GM21786 (cell line): Measurements from ENCODE around the gene IGFBP6.
"Not testable (repeated sequence)": the region's sequence is repeated elsewhere in the genome, so short reads cannot be mapped to it uniquely, and the experiment has no call there.

Experiments used
- ATAC-seq: cut with Tn5 transposase; IDR thresholded peaks from one replicate; pipeline ENCODE4 v1.9.1; 2021; ENCODE audit not compliant: unreplicated experiment

Gene IGFBP6

GRCh38 chr12:53070877-53071492, 26.5 kb upstream of the IGFBP6 start:
- no peak for ATAC-seq

DNA sequence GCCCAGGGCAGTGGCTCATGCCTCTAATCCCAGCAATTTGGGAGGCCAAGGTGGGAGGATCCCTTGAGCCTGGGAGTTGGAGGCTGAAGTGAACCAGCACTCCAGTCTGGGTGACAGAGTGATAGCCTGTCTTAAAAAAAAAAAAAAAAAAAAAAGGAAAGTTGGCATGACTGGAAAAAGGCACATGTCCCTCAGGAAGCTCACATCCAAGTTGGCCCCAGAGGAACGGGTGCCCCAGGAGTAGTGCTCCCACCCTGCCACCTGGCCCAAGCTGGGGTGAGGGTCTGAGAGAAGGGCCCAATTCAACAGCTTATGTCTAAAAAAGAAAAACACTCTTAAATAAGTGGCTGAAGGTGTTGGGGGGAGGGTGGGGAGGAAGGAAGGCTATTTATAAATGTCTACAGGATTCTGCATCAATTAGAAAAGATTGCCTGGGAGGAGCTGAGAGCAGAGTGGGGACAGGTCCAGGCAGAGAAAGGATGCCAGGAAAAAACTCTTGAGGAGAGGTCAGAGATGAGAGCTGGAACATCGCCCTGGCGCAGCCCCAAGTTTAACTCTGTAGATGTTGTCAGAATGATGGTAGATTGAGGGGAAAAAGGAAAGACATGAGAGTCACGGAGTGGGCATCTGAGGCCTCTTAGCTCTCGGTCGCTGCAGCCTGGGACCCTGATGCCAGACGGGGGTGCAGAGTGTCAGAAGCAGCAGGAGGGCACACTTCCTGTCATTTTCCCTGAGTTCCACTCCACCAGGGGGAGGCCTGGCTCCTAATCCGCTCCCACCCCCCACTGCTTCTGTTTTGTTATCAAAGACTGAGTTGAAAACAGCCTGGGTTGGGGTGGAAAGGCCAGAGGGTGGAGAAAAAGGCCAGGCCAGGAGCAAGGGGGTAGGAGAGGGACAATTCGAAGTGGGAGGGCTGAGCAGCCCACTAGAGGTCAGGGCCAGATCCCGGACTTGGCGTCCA, 25.6 kb upstream of the IGFBP6 start:
- no peak for ATAC-seq

DNA sequence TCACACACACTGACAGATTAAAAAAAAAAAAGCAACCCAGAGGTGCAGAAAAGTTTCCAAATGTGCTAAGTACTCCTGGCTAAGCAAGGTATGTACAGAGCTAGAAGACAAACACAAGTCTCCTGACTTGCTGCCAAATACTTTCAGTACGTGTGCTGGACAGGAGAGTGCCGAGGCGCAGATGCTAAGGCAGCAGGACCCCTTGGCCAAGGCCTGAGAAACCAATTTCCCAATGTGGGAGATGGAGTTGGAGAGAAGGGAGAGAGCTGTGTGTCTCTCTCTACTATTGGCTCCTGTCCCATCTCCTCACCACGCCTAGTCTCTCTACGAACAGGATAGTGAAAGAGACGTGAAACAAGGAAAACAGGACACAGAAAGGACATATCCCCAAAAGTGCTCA, 23.6 kb upstream of the IGFBP6 start:
- ATAC-seq = no peak

GRCh38 chr12:53074283-53074998, 23.0 kb upstream of the IGFBP6 start:
- ATAC-seq = no peak

GRCh38 chr12:53074999-53075370, 22.5 kb upstream of the IGFBP6 start:
- ATAC-seq = no peak

DNA sequence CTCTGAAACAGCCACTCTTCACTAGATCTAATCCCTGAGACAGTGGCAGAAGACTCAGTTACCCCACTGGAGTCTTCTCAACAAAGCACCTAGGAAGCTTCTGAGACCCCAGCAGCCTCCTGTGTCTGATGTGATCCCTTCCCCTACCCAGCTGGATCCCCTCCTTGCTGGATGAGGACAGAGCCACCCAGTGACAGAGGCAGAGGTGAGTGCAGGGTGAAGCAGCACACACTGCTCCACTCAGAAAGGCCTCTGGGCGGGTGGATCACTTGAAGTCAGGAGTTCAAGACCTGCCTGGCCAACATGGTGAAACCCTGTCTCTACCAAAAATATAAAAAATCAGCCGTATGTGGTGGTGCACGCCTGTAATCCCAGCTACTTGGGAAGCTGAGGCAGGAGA, 21.0 kb upstream of the IGFBP6 start:
- ATAC-seq = no peak

DNA sequence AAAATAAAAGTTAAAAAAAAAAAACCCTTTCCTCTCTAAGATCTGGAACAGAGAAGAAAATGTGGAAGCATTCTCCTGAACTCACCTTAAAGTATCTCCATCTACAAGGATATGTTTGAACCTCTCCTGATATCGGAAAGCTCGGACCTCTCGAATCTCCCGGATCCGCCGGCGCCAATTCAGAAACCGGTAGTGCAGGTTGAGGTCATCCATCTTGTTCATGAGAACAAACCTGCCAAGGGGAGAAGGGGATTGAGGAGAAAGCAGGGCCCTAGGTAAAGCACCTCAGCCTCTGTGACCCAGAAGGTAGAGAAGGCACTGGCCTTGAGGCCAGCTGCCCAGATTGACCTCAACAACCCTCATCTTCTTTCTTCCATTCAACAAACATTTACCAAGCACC, 20.4 kb upstream of the IGFBP6 start:
- ATAC-seq = no peak

GRCh38 chr12:53078425-53079225, 18.8 kb upstream of the IGFBP6 start:
- peak; percentile 16 for ATAC-seq

GRCh38 chr12:53079226-53080117, 18.0 kb upstream of the IGFBP6 start, which contains the start of gene SPRYD3:
SPRYD3 (minus strand) TSS chr12:53079390; CDS start chr12:53079333, 57 bp downstream.
- ATAC-seq = peak; percentile 96

GRCh38 chr12:53082637-53083175, 14.8 kb upstream of the IGFBP6 start:
- no peak for ATAC-seq

GRCh38 chr12:53086361-53086760, 11.1 kb upstream of the IGFBP6 start:
- ATAC-seq = no peak

GRCh38 chr12:53090105-53090504, 7.4 kb upstream of the IGFBP6 start:
- ATAC-seq = no peak

DNA sequence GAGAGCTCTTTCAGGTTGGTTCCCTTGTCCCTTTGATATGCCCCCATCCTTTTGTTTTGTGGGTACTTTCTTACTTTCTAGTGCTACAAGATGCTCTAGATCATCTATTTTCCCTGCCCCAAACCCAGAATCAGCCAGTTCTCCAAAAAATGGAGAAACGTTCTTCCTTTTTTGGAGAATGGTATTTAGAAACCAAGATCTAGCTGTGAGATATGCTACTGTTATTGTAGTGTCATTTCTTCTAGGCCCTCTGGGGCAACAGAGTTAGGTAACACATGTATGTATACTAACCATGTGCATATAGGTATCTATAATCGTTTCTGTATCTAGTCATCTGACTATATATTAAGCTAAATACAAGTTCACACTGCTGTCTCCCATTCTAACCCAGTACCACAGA, 6.9 kb upstream of the IGFBP6 start:
- no peak for ATAC-seq

DNA sequence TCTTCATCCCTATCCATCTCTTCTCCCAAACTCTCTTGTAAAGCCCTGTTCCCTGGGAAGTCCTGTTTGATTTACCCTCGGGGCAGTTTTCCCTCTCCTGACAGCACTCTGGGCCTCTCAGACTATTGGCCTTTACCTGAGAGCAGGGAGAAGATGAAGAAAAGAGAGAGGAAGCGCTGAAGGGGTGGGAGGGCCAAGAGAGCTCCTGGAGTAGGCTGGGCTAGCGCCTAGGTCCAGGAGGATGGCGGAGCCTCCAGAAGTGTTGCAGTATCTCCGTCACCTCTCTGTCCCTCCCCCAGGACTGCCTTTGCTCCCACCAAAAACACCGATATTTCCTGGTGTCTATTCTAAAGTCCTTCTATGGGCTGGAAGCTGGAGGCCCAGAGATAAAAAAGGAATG, 5.7 kb upstream of the IGFBP6 start:
- no peak for ATAC-seq

DNA sequence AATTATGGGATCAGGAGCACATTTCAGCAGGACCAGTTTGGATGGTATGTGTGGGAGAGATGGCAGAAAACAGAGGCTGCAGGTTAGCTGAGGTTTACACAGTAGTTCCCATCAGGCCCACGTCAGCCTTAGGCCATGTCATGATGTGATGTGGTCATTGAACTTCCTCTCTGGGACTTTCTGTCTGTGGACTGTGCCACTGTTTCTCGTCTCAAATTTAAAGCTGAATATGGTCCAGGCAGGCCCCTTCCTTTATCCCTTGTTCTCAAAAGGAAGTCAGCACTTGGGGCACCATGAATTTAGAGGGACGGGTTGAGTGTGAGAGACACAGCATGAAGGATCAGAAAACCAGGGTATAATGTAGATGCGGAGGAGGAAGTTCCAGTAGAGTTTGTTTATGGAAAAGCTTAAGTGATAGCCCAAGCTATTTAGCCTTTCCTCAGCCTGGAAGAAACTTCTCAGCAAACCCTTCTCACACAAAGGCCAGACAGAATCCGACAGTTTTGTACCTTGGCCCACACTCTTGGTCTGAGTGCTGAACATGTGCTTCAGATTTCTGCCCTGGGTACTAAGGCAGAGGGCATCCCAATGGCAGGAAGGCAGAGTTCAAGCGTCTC, 3.6 kb upstream of the IGFBP6 start:
- ATAC-seq = no peak

DNA sequence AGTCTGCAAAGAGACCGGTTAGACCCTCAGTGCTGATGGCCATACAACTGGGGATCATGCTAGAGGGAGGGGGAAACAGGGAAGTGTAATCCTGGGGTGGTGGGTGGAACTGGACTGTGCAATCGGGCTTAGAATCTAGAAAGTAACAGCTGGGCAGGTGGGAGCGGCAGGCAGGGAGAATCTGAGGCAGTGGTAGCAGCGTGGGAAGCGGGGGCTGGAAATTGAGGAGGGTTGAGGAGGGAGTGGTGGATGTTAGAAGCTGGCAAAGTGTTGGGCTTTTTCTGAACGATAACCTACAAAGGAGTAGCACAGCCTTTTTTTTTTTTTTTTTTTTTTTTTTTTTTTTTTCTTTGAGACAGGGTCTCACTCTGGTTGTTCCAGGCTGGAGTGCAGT, 3.1 kb upstream of the IGFBP6 start:
- no peak for ATAC-seq

- ATAC-seq = not testable (repeated sequence)
Measured at GRCh38 chr12:53094796-53095595, 2.5 kb upstream of the IGFBP6 start.

- ATAC-seq = not testable (repeated sequence)
Measured at GRCh38 chr12:53095596-53095895, 1.9 kb upstream of the IGFBP6 start.
